A549 treated with DMSO at 1 μM for 4 hours (cell line): ENCODE data around the gene HUNK. TPM values are rescaled to one million over a fixed set of nuclear protein-coding genes. Genes with fewer than 3 reads are reported as not detected.

Experiments
- total RNA-seq: library from RNA; stranded (reverse); fragments of 200-300 nt; extraction: Qiagen RNA extraction; gene quantifications from 5 replicates; pipeline ENCODE4 v1.2.3, GENCODE V29; 2022; ENCODE audit warnings: low read depth

Gene HUNK
- total RNA-seq, result 1.3 to 2.0 TPM (median 1.4 TPM) in 5 replicates

DNA sequence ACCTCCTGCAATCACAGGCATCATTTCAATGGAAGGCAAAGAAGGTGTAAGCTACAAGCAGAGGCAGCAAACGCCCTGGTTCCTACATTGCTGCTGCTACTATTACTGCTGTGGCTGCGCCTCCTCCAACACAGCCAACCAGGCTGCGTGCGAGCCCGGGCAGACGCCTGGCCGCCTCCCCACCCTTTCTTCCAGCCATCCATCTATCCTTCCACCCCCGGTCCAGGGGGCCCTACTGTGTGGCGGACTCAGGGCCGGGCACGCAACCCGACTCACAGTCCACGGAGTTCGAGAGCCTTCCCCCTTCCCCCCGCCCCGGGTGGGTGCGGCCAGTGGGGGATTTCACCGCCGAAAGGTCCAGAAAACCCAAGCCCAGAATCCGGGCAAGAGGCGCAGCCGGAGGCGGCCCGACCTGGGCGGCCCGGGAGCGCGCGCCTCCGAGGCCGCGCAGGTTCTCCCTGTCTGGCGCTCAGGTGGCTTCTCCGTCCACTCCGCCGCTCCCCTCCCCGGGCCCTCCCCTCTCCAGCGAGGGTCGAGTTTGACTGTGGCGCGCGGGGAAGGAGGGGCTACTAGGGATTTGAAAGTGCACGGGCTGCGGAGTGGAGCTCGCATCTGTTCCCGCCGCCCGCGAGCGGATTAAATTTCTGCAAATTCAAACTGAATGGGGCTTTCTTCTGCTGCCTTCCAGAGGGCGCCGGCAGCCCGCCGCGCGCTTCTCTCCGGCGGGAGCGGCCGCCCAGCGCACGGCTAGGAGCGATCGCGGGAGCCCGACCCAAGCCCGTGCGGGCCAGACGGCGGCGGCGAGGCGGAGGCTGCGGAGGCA lies at the start of gene HUNK:
HUNK (plus strand) TSS at position 569 of the 823 bp plus-strand sequence. CDS start 655 bp downstream, outside the sequence.

Other genes with a start within 250 kb of the HUNK start
- 372 to 449 TPM (median 394 TPM) in 5 replicates for gene SOD1, start 213.3 kb upstream of the HUNK start, total RNA-seq
- gene SCAF4, start 140.9 kb upstream of the HUNK start, total RNA-seq, result 18.8 to 21.4 TPM (median 19.9 TPM) in 5 replicates